GM12892 (cell line): ENCODE results near the gene EGFR.

Experiments used
- POLR2A ChIP-seq: IDR thresholded peaks from 2 replicates; pipeline ENCODE4 v1.6.1; 2011; ENCODE audit warnings: low read depth, low read length, control low read depth
- POLR2AphosphoS5 ChIP-seq: IDR thresholded peaks from 2 replicates; pipeline ENCODE4 v1.6.1; 2011; ENCODE audit warnings: low read depth, low read length, control low read depth
- TAF1 ChIP-seq: IDR thresholded peaks from 2 replicates; pipeline ENCODE4 v1.6.1; 2011; ENCODE audit warnings: low read depth, mild to moderate bottlenecking, control low read depth, low read length, borderline replicate concordance

- TF ChIP-seq TAF1 (no peak), POLR2A (no peak), POLR2AphosphoS5 (no peak)
Measured at GRCh38 chr7:55251911-55252310, 233.1 kb downstream of the EGFR start.
